Stimulated activated CD8-positive, alpha-beta memory T cell treated with anti-CD3 and anti-CD28 coated beads, Interleukin-7, amount 100 ng/mL, for 1 hour (primary cell): ENCODE data around the gene ITGB4.

Experiments used
- DNase-seq, 2 donors: peaks; one replicate each; pipeline ENCODE4 v3.0.0-alpha.2; 2020; ENCODE audit warnings: low read depth in 2 of 2

The ITGB4 gene

DNA sequence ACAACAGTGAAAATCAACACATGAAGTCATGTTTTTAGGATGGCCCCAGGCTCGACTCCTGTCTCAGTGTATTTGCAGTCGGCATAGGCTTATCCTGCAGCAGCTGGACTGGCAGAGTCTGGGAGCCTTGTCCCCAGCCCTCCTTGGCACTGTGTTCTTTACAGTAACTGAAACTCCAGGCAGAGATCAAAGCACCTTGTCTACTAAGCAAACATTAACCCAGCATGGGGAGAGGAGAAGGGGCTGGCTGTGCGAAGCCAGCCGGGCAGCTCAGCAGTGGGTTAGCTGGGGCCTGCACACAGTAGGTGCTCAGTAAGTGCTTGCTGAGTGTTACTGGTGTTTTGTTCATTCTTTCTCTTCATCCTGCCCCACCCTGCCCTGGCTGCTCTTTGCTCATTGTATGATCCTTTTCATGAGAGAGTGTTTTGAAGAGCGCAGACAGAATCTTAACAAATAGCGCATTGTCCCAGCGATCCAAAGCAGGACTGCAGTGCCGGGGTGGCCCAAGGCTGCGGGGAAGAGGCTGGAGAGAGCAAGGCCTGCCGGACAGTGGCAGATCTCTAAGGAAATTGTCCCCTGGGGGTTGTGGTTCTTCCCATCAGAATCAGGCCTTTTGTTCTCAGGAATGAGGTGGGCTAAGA lies 23.5 kb upstream of the ITGB4 start:
- no peak for DNase-seq

DNA sequence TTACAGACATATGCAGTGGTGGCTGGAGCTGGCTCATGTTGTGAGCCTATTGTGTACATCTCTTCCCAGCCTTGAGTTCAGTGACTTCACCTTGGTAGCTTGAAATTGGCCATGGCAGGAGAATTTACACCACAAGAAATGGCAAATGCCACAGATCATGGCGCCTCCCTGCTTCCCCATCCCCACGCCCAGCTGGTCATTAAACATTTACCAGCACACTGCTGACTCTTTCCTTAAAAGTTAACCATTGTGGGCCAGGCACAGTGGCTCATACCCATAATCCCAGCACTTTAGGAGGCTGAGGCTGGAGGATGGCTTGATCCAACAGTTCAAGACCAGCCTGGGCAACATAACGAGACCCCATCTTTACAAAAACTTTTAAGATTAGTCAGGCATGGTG lies 22.6 kb upstream of the ITGB4 start:
- no peak for DNase-seq

DNA sequence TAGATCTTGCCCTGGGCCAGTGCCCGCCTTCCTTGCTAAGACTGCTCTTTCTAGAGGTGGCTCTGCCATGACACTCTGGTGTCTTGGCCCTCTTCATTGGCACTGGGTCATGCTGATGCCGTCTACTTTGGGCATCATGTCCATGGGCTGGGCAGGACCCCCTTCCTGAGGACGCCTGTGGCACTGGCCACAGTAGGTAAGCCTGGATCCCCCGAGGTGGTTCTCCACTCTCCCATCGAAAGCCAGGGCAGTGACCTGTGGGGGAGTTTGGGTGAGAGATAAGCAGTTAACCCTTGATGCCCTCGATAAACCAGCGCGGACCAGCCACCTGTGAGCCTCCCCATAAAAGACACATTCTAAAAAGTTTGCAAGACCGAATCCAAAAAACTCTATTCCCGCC lies 20.0 kb upstream of the ITGB4 start:
- no peak for DNase-seq

DNA sequence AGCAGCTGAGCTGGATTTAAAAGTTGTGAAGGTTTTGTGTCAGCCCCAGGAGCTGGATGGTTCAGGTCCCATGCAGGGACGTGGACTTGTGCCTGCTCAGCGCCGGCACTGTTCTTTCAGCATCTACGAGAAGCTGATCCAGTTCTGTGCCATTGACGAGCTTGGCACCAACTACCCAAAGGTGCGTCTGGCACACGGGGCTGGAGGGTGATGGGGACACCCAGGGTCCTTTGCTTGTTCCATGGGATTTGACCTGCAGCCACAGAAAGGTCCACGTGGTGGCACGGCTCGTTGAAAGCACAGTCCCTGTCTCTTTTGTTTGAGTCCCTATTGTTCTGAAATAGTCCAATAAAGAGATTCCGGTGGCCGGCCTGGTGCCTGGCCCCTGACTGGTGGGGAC lies 18.1 kb upstream of the ITGB4 start:
- DNase-seq, result no peak

DNA sequence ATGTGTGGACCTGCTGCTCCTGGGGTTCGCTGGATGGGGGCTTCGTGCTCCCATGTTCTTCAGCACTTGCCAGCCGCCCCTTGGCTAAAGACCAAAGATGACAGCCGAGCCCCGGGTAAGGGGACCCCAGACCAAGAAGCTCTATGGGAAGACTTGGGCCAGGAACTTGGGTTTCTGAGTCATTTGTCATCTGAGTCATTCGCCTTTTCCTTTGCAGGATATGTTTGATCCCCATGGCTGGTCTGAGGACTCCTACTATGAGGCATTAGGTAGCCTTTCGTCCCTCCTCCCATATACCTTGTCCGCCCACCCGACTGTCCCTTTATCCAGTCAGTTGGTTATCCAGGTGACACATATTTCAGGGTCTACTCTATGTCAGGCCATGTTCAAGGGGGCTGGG lies 17.7 kb upstream of the ITGB4 start:
- DNase-seq, result no peak

DNA sequence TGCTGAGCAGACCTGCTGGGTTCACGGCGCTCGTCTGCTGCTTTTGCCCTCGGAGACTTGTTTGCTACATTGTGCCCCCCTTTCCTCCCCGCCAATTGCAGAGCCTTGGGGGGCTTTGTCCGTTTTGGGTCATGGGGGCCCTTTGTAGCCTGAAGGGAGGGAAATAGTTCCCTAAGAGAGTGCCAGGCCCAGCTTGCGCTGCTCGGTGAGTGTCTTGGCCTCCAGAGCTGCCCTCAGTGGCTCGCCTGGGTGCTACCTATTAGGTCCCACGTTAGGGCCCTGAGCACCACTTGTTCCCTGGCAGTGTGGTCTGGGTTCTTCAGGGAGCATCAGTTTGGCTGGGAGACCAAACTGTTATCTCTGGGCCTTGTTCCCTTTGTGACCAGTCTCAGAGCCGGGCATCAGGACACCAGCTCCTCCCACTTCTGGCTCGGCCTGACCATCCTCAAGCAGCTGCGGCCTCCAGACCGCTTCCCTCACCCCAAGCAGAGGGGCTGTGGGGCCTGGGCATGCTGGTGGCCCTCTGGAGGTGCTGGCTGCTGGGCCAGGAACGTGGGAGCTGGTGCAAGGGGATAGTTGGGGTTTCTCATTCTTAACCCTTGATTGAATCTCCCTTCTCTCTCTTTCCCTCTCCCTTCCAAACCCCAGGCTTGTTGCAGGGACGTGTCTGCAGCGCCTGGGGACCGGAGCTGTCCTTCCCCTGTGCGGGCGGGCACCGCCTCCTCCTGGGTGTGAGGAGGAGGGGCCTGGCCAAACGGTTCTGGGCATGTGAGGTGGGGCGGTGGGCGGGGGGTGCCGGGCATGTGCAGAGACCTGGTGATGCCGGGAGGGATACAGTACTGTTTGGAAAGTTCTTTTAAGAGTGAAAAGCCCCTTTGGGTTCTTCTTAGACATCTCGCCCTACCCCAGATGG lies 16.0 kb upstream of the ITGB4 start:
- DNase-seq, result no peak

DNA sequence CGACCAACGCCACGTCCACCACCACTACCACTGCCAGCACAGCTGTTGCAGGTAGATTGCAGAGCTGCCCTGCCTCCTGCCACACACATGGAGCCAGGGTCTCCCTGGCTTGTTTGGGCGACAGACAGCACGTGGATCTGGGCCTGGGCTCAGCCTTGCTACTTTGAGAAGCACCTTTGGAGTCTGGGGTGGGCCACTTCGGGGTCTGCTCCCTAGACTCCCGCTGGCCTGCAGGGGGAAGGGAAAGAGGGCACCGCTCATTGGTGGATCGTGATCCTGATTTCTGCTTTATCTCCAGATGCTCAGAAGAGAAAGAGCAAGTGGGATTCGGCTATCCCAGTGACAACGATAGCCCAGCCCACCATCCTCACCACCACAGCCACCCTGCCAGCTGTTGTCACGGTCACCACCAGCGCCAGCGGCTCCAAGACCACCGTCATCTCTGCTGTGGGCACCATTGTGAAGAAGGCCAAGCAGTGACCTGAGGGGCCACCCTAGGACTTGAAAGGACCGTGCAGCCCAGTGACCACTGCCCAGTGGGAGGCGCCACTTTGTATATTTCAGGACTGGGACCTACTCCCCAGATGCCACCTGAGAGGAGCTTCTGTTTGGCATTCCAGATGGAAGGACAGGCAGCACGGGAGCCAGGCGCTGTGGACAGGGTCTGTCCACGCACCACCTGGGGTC lies 15.1 kb upstream of the ITGB4 start:
- DNase-seq, result no peak

DNA sequence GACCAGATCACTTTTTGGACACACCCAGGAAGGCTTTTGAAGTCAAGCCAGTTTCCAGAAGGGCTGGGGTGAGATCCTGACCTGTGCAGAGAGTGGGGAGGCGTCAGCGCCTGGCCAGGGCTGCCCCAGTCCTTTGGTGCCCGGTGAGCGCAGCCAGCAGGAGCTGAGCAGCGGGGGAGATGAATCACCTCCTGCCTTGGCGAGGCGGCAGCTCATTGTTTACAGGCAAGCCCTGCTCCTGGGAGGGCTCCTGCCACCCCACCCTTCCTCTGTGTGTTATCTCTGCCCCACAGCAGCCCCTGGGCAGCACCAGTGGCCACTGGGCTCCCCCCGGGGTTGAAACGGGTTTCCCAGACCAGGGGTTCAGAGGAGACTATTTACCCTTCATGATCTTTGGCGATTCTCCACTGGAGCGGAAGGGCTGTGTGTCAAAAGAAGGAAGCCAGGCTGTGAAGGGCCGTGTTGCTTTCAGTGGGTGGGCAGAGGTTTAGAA lies 14.1 kb upstream of the ITGB4 start:
- no peak for DNase-seq

DNA sequence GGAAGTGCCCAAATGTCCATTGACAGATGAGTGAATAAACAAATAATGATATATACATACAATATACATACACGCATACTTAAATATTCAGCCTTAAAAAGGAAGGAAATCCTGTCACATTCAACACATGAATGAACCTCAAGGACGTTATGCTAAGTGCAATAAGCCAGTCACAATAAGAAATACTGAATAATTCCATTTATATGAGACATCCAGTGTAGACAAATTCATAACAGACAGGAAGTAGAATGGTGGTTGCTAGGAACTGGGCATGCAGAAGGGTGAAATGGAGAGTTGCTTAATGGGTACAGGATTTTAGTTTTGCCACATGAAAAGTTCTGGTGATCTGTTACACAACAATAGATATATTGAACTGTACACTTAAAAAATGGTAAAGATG lies 8.8 kb upstream of the ITGB4 start:
- no peak for DNase-seq

DNA sequence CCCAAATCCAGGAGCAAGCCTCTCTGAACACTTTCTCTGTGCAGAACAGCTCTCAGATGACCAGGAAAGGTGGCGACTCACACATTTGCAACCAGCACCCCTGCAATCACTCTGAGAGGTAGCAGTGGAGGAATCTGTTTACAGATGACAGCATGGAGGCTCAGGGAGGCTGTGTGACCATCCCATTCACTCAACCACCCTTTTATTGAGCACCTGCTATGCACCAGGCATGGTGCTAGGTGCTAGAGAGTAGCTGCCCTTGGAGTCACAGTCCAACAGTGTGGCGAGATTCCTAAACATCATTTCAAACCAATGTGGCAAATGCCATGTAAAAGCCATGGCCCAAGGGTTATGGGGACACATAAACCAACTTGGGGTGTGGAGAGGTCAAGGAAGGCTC lies 1.5 kb upstream of the ITGB4 start:
- DNase-seq, result no peak

DNA sequence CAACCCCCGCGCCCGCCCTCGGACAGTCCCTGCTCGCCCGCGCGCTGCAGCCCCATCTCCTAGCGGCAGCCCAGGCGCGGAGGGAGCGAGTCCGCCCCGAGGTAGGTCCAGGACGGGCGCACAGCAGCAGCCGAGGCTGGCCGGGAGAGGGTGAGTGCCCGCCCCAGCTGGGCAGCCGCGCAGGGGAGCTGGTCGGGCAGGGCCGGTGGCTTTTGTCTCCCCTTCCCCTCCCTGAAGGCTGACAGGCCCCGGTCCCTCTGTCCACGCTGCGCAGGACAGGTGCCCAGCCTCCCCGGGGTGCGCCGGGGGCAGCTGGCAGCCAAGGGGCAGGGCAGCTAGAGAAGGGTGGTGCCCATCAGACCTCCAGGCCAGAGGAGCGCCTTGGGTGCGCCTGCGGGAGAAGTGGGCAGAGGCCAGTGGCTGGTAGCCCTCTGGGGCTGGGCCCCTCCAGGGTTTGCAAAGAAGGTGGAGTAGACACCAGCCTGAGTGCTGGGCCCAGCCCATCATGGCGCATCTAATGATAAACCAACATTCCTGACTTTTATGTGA lies 278 bp downstream of the ITGB4 start:
- DNase-seq, result no peak

DNA sequence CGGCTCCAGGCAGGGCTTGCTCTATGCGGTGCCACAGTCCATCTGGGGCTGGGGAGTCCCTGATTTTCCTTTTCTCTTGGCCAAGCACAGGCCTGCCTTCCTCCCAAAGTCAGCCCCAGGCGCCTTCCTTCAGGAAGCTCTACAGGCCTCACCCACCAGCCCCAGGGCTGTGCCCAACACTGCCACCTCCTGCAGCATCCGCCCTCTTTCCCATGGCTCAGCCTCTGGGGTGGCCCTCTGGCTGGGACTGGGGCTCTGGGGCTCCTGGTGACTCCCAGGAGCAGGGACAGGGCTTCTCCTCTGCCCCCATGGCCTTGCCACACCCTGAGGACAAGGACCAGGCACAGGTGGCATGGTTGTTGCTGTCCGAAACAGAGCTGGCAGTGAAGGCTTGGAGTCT lies 817 bp downstream of the ITGB4 start:
- DNase-seq, result no peak

DNA sequence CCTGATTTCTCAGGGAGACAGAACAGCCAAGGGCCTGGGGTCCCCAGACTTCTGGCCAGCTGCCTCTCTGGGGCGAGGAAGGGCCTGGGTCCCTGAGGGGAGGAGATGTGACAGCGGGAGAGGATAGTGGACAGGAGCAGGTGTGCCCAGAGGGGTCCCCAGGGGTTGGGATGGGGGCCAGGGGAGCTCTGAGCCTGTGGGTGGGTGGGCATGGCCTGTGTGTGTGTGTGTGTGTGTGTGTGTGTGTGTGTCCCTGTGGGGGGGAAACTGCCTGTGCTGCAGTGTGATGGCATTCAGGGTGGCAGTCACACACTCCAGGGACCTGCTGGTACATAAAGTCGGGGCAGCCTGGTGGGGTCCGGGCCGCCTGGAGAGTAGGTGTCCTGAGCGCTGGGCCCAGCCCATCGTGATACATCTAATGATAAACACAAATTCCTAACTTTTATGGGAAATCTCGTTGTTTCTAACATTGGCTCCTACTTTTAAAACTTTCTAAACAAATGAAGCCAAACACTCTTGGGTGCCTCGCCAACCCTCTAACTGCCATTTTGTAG lies 1.4 kb downstream of the ITGB4 start:
- DNase-seq, result no peak

DNA sequence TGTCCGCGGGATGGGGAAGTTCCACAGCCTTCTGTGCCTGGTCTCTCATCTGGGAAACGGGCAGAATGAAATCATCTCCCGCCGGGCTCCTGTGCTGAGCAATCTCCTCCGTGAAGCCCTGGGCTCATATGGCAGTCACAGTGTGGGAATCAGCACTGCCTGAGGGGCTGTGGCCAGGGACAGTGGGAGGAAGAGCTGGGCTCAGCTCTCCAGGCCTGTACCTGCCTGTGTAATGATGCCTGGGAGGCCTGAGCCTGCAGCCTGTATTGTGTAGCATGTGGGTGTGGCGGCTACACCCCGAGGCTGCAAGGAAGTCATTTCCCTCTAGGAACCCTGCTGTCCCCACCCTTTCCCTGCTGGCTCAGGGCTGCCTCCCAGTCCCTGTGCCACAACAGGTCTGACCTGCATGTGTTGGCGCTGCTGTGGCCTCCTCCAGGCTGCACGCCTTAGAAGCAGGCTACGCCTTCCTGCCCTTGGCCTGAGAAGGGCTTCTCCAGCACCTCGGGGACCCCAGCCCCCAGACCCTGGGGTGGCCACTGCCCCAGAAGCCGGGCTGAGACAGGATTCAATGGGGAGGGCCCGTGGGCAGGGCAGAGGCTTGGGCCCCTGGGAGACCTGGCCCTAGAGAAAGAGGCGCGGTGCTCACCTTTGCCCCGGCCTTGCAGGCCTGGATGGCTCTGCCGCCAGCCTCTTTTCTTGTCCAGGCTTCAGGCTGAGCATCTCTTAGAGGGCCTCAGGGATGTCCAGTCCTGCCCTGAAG lies 2.1 kb downstream of the ITGB4 start:
- no peak for DNase-seq

DNA sequence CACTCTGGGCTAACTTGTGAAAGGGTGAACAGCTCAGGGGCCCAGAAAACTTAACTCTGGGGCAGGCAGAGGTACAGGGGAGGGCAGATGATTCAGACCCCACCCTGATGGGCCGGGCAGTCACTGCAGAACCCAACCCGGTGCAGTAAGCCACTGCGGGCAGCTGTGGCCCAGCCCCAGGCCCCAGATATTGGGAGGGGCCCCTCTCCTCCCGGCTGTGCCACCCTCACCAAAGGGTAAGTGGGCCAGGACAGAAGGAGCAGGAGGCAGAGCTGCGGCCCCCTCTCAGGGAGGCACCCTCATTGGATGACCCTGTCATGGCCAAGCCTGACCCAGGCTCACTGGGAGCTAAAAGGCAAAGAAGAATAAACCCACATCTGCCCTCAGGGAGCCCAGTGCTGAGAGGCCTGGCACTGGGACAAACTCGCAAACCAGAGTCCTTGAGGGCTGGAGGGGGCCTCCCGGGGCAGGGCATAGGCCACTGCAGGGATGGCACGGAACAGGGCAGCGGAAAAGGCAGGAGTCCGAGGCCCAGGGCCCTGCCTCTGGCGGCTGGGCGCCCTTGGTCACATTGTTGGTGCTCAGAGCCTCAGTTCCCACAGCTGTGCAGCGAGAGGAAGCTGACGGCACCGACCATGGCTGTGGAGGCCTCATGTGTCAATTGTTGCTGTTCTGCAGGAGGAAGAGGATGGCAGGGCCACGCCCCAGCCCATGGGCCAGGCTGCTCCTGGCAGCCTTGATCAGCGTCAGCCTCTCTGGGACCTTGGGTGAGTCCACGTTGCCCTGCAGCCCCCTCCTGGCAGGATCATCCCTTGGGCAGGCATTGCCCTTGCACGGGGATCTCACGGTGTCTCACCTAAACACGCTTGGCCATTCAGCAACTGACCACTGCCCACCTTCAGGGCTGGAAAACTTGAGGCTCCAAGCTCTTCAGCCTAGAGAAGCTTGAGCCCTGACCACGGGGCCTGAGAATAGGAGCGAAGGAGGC lies 3.1 kb downstream of the ITGB4 start:
- DNase-seq, result no peak

DNA sequence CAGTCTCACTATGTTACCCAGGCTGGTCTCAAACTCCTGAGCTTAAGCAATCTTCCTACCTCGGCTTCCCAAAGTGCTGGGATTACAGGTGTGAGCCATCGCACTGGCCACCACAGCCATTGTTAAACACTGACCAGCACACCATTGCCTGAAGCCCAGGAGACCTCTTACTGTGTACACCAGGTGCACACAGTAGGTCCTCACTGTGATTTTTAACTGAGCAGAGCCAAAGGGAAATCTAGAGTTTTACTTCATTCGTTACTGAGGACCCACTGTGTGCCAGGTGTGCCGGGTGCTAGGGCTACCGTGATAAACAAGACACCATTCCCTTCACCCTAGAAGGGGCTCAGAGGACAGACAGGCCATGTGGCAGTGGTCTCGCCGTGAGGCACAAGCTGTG lies 4.2 kb downstream of the ITGB4 start:
- no peak for DNase-seq

DNA sequence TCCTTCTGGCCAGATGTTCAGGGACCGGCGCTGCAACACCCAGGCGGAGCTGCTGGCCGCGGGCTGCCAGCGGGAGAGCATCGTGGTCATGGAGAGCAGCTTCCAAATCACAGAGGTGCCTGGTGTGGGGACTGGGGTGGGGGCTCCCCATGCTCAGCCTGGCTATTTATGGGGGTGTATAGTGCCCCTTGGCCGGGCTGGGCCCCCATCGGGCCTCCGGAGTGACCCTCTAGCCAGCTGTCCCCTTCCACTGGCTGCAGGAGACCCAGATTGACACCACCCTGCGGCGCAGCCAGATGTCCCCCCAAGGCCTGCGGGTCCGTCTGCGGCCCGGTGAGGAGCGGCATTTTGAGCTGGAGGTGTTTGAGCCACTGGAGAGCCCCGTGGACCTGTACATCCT lies 6.1 kb downstream of the ITGB4 start:
- no peak for DNase-seq

DNA sequence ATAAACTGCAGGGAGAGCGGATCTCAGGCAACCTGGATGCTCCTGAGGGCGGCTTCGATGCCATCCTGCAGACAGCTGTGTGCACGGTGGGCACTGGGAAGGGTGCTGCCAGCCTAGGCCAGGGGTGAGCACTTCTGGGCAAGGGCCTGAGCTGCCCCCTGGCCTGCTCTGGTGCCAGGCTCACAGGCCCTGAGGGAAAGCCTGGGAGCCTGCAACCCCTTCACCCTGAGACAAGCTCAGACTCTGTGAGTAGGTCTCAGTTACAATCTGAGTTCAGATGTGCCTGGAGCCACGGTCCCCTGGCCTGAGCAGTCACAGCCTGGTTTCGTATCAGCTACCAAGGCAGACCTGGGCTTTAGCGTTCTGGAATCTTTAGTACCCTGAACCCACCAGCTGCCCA lies 8.1 kb downstream of the ITGB4 start:
- no peak for DNase-seq

DNA sequence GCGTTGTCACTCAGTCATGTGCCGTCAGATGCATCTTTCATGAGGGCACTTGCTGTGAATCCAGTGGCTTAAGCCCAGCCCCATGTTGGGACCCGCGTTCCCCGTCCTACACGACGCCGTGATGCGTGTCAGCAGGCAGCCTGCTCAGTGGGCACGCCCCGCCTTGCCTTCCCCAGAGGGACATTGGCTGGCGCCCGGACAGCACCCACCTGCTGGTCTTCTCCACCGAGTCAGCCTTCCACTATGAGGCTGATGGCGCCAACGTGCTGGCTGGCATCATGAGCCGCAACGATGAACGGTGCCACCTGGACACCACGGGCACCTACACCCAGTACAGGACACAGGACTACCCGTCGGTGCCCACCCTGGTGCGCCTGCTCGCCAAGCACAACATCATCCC lies 8.8 kb downstream of the ITGB4 start:
- no peak for DNase-seq

DNA sequence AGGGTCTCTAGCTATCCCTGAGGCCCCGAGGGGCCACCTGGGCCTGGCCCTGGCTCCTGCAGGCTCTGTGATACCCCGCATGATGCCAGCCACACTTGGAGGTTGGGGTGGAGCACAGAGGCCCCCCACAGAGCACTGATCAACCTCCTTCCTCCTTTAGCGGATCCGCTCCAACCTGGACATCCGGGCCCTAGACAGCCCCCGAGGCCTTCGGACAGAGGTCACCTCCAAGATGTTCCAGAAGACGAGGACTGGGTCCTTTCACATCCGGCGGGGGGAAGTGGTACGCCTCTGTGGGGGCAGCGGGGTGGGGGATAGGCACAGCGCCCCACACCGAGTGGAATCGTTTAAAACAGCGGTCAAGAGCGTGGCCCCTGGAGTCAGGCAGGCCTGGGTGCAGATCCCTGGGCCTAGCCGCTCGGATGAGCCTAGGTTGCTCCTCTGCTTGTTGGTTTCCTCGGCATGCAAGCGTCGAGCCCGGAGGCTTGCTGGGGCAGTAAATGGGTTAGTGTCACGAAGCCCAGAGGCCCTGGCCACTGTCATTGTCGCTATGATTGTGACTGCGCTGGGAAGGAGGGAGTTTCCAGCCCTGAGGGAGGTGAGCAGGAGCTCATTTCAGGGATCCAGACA lies 9.9 kb downstream of the ITGB4 start:
- no peak for DNase-seq
